Stimulated activated CD8-positive, alpha-beta memory T cell treated with anti-CD3 and anti-CD28 coated beads, Interleukin-15, amount 100 ng/mL, for 48 hours (primary cell): ENCODE data around the gene NDOR1.
"Not testable (repeated sequence)": the region's sequence is repeated elsewhere in the genome, so short reads cannot be mapped to it uniquely, and the experiment has no call there.

Experiments
- DNase-seq, 2 donors: peaks; one replicate each; pipeline ENCODE4 v3.0.0-alpha.2; 2020; ENCODE audit warnings: low read depth in 2 of 2

NDOR1 gene

GRCh38 chr9:137231372-137232039 lies 26.0 kb downstream of the NDOR1 start:
- DNase-seq, result no peak

- no peak for DNase-seq
Observed at GRCh38 chr9:137232101-137232500, 26.6 kb downstream of the NDOR1 start.

- DNase-seq, result no peak
Observed at GRCh38 chr9:137232510-137232909, 27.0 kb downstream of the NDOR1 start.

- no peak for DNase-seq
Observed at GRCh38 chr9:137233143-137233980, 27.9 kb downstream of the NDOR1 start.

- DNase-seq, result no peak
Observed at GRCh38 chr9:137234055-137234697, 28.7 kb downstream of the NDOR1 start.

- no peak for DNase-seq
Observed at GRCh38 chr9:137234758-137235423, 29.4 kb downstream of the NDOR1 start.

- DNase-seq, result no peak
Observed at GRCh38 chr9:137235424-137236237, 30.1 kb downstream of the NDOR1 start.

GRCh38 chr9:137236238-137236935 lies 30.9 kb downstream of the NDOR1 start:
- DNase-seq, result peak; percentile 82 to 86

GRCh38 chr9:137236936-137237421 lies 31.5 kb downstream of the NDOR1 start:
- no peak for DNase-seq

GRCh38 chr9:137237759-137238726 lies 32.5 kb downstream of the NDOR1 start:
- DNase-seq, result no peak

GRCh38 chr9:137239541-137240200 lies 34.2 kb downstream of the NDOR1 start:
- not testable (repeated sequence) for DNase-seq

GRCh38 chr9:137240318-137240840 lies 34.9 kb downstream of the NDOR1 start:
- peak; percentile 61 to 65 for DNase-seq

GRCh38 chr9:137240841-137241489 lies 35.5 kb downstream of the NDOR1 start, which contains the start of gene TUBB4B:
Gene TUBB4B (plus strand): TSS chr9:137241287. CDS start chr9:137241361, 74 bp downstream.
- peak; percentile 97 to 98 for DNase-seq

- DNase-seq, result peak; percentile 56 to 61
Observed at GRCh38 chr9:137241490-137242268, 36.2 kb downstream of the NDOR1 start.

GRCh38 chr9:137242269-137243203 lies 37.0 kb downstream of the NDOR1 start:
- DNase-seq, result no peak

- DNase-seq, result not testable (repeated sequence)
Observed at GRCh38 chr9:137243266-137243625, 37.7 kb downstream of the NDOR1 start.
